Fibroblast of mammary gland (primary cell): ENCODE results near the gene RBM17.

Source experiments
- DNase-seq: peaks from one replicate; pipeline ENCODE4 v3.0.0-alpha.2; 2010; ENCODE audit warnings: low read depth
- H3K4me3 ChIP-seq: 2 replicates; pipeline ENCODE4 v1.5.1; 2011; ENCODE audit warnings: low read depth, mild to moderate bottlenecking, low read length, moderate library complexity; ENCODE audit not compliant: control insufficient read depth
- TF ChIP-seq, protein P1 (sequence below): conservative IDR thresholded peaks from 2 replicates; pipeline ENCODE4 v1.5.1; 2011; ENCODE audit warnings: low read depth, low read length, inconsistent platforms; ENCODE audit not compliant: control insufficient read depth, insufficient read depth

The RBM17 gene

DNA sequence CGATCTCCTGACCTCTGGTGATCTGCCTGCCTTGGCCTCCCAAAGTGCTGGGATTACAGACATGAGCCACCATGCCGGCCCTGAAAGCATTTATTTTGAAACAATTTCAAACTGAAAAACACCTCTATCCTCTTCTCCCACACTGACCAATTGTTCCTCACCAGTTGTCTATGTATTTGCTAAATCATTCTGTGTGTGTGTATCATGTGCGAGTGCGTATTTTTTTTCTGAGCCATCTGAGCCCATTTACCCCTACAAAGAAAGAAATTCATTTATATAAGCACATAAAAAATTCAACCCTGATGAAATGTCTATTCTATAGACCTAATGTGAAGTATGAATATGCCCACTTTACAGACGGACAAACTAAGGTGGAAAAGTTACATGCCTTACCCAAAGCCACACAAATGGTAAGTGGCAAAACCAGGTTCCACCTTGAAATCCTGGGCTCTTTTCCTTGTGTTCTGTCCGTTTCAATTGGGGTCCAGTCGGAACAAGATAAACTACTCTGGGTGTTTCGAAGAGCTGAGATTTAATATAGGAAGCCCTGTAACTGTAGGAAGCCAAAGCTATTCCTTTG lies 46.8 kb downstream of the RBM17 start:
- no peak overlapping the region for H3K4me3 ChIP-seq
- TF ChIP-seq, protein P1, sequence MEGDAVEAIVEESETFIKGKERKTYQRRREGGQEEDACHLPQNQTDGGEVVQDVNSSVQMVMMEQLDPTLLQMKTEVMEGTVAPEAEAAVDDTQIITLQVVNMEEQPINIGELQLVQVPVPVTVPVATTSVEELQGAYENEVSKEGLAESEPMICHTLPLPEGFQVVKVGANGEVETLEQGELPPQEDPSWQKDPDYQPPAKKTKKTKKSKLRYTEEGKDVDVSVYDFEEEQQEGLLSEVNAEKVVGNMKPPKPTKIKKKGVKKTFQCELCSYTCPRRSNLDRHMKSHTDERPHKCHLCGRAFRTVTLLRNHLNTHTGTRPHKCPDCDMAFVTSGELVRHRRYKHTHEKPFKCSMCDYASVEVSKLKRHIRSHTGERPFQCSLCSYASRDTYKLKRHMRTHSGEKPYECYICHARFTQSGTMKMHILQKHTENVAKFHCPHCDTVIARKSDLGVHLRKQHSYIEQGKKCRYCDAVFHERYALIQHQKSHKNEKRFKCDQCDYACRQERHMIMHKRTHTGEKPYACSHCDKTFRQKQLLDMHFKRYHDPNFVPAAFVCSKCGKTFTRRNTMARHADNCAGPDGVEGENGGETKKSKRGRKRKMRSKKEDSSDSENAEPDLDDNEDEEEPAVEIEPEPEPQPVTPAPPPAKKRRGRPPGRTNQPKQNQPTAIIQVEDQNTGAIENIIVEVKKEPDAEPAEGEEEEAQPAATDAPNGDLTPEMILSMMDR = no peak
- DNase-seq = no peak

DNA sequence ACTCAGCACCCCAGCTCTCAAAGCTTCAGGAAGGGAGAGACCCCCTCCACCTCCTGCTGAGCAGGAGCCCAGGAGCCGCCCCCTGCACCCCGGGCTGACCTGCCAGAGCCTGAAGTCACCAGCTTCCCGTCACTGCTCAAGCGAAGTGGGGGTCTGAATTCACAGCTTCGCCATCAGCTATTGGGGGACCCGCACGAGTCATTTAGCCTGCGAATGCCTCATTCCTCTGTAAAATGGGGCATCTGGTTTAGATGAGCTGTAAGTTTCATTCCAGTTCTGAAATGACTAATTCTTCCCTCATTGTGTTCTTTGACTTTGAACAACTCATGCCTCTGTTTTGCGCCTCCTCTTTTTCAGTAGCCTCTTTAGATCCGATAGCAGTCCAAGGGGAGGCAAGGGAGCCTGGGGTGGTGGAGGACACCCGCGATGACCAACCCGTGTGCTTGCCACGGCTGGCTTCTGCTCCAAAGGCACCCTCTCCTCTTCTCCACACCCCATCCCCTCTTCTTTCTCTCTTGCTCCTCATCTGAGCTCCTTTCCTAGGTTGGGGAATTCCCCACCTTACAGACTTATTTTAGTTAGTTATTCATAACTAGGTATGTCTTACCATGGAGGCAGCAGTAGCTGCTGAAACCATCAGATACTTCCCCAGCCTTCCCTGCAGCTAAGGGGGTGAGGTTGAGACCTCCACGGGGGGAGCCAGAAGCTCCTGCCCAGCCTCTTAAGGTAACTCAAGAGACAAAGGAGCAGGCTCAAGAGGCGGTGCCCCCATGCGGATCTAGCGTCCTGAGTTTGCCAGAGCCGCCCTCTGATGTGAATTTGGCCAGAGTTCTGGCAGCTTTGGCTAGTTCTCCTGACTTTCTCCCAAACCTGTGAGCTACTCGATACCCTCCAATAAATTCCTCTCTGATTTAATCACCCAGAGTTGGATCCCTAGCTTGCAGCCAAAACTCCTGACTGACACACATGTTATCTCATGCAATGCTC lies 47.7 kb downstream of the RBM17 start:
- DNase-seq = peak; percentile 91
- no peak overlapping the region for H3K4me3 ChIP-seq
- TF ChIP-seq, protein P1 = no peak

DNA sequence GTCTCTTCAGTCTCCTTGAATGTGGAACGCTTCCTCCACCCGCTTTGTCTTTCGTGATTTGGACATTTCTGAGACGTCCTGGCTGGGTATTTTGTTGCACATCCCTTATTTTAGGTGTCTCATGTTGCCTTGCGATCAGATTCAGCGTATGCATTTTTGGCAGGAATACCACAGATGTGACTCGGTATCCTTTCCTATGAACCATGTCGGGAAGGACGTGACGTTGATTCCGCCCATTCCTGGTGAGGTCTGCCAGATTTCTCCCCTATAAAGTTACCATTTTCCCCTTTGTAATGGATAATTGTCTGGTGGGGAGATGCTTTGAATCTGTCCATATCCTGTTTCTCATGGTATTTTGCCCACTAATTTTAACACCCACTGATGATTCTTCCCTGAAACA lies 49.6 kb downstream of the RBM17 start:
- TF ChIP-seq, protein P1 = no peak
- no peak overlapping the region for H3K4me3 ChIP-seq
- DNase-seq = no peak

DNA sequence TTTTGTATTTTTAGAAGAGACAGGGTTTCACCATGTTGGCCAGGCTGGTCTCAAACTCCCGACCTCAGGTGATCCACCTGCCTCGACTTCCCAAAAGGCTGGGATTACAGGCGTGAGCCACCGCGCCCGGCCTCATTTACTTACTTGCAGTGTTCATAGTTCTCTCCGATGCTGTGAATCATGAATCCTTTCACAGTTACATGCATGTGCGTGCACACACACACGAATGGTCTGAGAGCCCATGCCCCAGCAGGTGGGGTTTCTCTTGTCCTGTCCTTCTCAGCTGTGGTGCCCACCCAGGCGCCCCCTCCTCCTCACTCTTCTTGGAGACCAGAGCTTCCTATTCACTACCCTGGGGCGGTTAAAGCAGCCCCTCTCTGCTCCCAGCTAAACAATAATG lies 50.6 kb downstream of the RBM17 start:
- DNase-seq = no peak
- no peak overlapping the region for H3K4me3 ChIP-seq
- TF ChIP-seq, protein P1 = no peak

DNA sequence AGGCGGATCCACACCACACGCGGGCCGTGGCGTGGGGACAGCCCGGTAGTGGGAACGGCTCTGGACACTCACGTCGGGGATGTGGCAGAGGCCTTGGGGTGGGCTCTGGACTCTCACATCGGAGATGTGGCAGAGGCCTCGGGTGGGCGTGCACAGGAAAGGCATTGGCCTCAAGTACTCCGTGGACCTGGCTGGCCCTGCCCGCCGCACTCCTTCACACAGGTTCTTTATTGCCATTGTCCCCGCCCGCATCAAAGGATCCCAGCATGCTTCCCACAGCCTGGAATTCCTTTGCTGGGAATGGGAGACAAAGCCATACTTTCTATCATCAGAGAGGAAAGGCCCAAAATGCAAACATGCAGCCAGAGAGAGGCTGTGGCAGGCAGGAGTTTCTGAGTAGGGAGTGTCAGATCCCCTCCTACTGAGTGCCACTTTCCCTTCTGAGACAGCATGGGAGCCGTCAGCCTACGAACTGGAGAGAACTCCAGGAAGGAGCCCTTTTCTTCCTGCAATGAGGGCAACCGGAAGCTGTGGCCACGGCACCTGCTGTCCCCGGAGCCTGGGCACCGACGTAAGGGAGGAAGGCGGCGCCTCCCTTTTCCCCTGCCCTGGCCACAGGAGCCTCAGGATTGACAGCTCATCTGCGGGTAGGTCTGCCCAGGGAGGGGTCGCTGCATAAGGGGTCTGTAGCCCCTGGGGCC lies 51.5 kb downstream of the RBM17 start:
- no peak overlapping the region for H3K4me3 ChIP-seq
- no peak for DNase-seq
- TF ChIP-seq, protein P1 = no peak

DNA sequence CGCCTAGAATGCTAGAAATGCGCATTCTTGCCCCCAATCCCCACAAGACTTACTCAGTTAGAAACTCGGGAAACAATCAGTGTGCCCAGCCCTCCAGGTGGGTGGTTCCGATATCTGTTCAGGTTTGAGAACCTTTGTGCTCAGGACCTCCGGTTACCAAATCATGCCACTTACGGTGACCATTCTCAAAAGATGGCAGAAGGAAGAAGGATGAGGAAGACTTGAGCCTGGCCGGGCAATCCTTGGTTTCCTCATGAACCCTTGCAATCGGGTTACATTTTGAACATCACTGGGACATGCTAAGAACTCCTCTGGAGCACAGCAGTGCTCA lies 52.1 kb downstream of the RBM17 start:
- H3K4me3 ChIP-seq = no peak overlapping the region
- DNase-seq = no peak
- TF ChIP-seq, protein P1 = no peak
